Transverse colon (tissue), 4 donors: Measurements from ENCODE around the gene CLDN4. TPM values are rescaled to one million over a fixed set of nuclear protein-coding genes. Genes with fewer than 3 reads are reported as not detected.

Experiments
- DNase-seq: peaks from one replicate; pipeline ENCODE4 v3.0.0-alpha.2; 2019
- H3K27ac ChIP-seq, 4 donors: fragments of 200-600 bp; sonication (generic); 2 replicates each; pipeline ENCODE4 v1.5.1; 2016 to 2018; ENCODE audit warnings: inconsistent platforms in 4 of 4
- H3K27me3 ChIP-seq: fragments of 200-600 bp; sonication (generic); 2 replicates; pipeline ENCODE4 v1.5.1; 2017; ENCODE audit warnings: inconsistent platforms
- H3K36me3 ChIP-seq, 4 donors: fragments of 200-600 bp; sonication (generic); 2 replicates each; pipeline ENCODE4 v1.5.1; 2017 to 2019; ENCODE audit warnings: inconsistent platforms in 4 of 4
- H3K4me1 ChIP-seq, 4 donors: fragments of 200-600 bp; sonication (generic); 2 replicates each; pipeline ENCODE4 v1.5.1; 2017 to 2020; ENCODE audit warnings: inconsistent platforms in 4 of 4
- H3K4me3 ChIP-seq, 4 donors: fragments of 200-600 bp; sonication (generic); 1 replicate in 1 of 4; 2 replicates in 3 of 4; pipeline versions ENCODE4 v1.5.1 to v1.6.1; 2017 to 2019; ENCODE audit warnings: inconsistent platforms in 4 of 4
- H3K9me3 ChIP-seq, 2 donors: fragments of 200-600 bp; sonication (generic); 2 replicates each; pipeline ENCODE4 v1.5.1; 2017 to 2019; ENCODE audit warnings: inconsistent platforms in 2 of 2
- EP300 ChIP-seq: sonication (generic); formaldehyde crosslinking; IDR thresholded peaks from one replicate; pipeline ENCODE4 v1.6.1; 2017; ENCODE audit warnings: antibody characterized with exemption, low read depth
- POLR2A ChIP-seq: fragments of 450-650 bp; IDR thresholded peaks from one replicate; pipeline ENCODE4 v1.6.1; 2016; ENCODE audit warnings: antibody characterized with exemption, mild to moderate bottlenecking, moderate library complexity
- POLR2AphosphoS5 ChIP-seq, 3 donors: sonication (generic); formaldehyde crosslinking; IDR thresholded peaks; one replicate each; pipeline ENCODE4 v1.6.1; 2016; ENCODE audit warnings: antibody characterized with exemption in 3 of 3
- WGBS, 2 donors: methylation state at CpG; one replicate each; pipeline ENCODE4 v1.1.5; 2018; ENCODE audit warnings: low coverage in 1 of 2; 5-methylcytosine and 5-hydroxymethylcytosine counted together
- in situ Hi-C, 4 donors: fragments of 200-750 bp; cut with MboI; loops; one replicate each; pipeline versions ENCODE4 v1.15.0 to v1.15.1; 2017; ENCODE audit warnings: low sequenced_read_pairs in 3 of 4, low pct_ligation_motif_present in 1 of 4, low pct_unique_long_range_greater_than_20kb in 1 of 4
- intact Hi-C: fragments of 100-400 bp; cut with DNase I; formaldehyde crosslinking; loops from one replicate; pipeline ENCODE4 v1.15.1; 2023; ENCODE audit warnings: low total_unique reads
- total RNA-seq, 4 donors: library from RNA; depleted of rRNA; stranded (reverse); fragments of >200 nt; gene quantifications; one replicate each; pipeline ENCODE4 v1.1.0, GENCODE V29; 2016
- TF ChIP-seq, protein P1 (sequence below), 5 experiments: fragments of 200-600 bp in 3 of 5; fragments of 450-650 bp in 2 of 5; sonication (generic) in 3 of 5; IDR thresholded peaks; 1 replicate in 2 of 5; 2 replicates in 3 of 5; pipeline ENCODE4 v1.5.1; 2016 to 2017; ENCODE audit warnings: antibody characterized with exemption in 5 of 5, inconsistent platforms in 3 of 5, mild to moderate bottlenecking in 2 of 5, moderate library complexity in 1 of 5

The CLDN4 gene
- total RNA-seq, 4 donors from 2014 or later, result 555 to 1,122 (median 815) TPM

GRCh38 chr7:73839743-73840714 lies 9.2 kb downstream of the CLDN4 start:
- H3K4me1 ChIP-seq, result peaks cover 8 to 21% (median 11%) of the 10 kb centered on the region in 4 donors
- WGBS, 2 donors, result 92 to 94% methylated on average over 6 to 22 of the region's 22 CpGs

GRCh38 chr7:73840715-73841379 lies 10.1 kb downstream of the CLDN4 start:
- H3K4me1 ChIP-seq, result peaks cover 8 to 24% (median 11%) of the 10 kb centered on the region in 4 donors
- no peaks in the 10 kb centered on the region for H3K27me3 ChIP-seq
- H3K4me3 ChIP-seq, result no peak overlapping the region
- no peak for DNase-seq
- WGBS, 2 donors, result 92 to 93% methylated on average over 6 to 16 of the region's 16 CpGs
- in situ Hi-C loops (no loop called here), intact Hi-C loops (no loop called here)
- H3K27ac ChIP-seq, result no peak overlapping the region
- no peaks in the 10 kb centered on the region for H3K9me3 ChIP-seq
- TF ChIP-seq EP300, result no peak
- no peaks in the 10 kb centered on the region for H3K36me3 ChIP-seq

More at GRCh38 chr7:73839743-73840714, 9.2 kb downstream of the CLDN4 start:
- no peak for DNase-seq
- Histone ChIP-seq H3K36me3 (no peaks in the 10 kb centered on the region), H3K27me3 (no peaks in the 10 kb centered on the region), H3K9me3 (no peaks in the 10 kb centered on the region), H3K27ac (no peak overlapping the region), H3K4me3 (no peak overlapping the region)
- in situ Hi-C loops (no loop called here), intact Hi-C loops (no loop called here)
- TF ChIP-seq POLR2AphosphoS5 (IDR thresholded peaks at IDR 0.05) (no peak), POLR2A (no peak), EP300 (no peak)
- TF ChIP-seq, protein P1, sequence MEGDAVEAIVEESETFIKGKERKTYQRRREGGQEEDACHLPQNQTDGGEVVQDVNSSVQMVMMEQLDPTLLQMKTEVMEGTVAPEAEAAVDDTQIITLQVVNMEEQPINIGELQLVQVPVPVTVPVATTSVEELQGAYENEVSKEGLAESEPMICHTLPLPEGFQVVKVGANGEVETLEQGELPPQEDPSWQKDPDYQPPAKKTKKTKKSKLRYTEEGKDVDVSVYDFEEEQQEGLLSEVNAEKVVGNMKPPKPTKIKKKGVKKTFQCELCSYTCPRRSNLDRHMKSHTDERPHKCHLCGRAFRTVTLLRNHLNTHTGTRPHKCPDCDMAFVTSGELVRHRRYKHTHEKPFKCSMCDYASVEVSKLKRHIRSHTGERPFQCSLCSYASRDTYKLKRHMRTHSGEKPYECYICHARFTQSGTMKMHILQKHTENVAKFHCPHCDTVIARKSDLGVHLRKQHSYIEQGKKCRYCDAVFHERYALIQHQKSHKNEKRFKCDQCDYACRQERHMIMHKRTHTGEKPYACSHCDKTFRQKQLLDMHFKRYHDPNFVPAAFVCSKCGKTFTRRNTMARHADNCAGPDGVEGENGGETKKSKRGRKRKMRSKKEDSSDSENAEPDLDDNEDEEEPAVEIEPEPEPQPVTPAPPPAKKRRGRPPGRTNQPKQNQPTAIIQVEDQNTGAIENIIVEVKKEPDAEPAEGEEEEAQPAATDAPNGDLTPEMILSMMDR (IDR thresholded peaks at IDR 0.05), result no peak

DNA sequence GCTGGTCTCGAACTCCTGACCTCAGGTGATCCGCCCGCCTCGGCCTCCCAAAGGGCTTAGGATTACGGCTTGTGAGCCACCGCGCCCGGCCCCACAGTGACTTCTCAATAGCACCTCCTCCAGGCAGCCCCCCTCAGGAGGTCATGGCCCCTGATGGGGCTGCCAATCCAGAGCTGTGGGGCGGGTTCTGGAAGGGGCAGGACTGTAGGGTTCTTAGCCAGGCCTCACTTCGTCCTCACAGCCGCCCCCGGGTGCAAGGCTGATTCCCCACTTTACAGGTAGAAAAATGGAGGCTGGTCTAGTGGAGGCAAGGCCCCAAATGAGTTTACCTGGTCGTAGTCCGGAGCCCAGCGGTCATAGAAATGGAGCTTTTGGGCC lies 10.9 kb downstream of the CLDN4 start:
- Histone ChIP-seq H3K27ac (peak overlapping the region; percentile 69 to 84 (median 82)), H3K4me3 (peak overlapping the region; percentile 29 to 65 (median 52)), H3K36me3 (no peaks in the 10 kb centered on the region), H3K4me1 (peaks cover 8 to 24% (median 11%) of the 10 kb centered on the region in 4 donors), H3K27me3 (no peaks in the 10 kb centered on the region), H3K9me3 (no peaks in the 10 kb centered on the region)
- no peak for TF ChIP-seq POLR2A
- TF ChIP-seq POLR2AphosphoS5 (IDR thresholded peaks at IDR 0.05), result no peak
- DNase-seq, result peak; percentile 22
- in situ Hi-C loops (no loop called here), intact Hi-C loops (no loop called here)
- 55% methylated on average over 3 of the region's 15 CpGs; no CpG with 5 or more reads in 1 of the 2 donors for WGBS, 2 donors

- TF ChIP-seq POLR2A, result peak; percentile 89
- TF ChIP-seq, protein P1 (IDR thresholded peaks at IDR 0.05), result no peak
- peak; percentile 77 to 91 (median 86) for TF ChIP-seq POLR2AphosphoS5 (IDR thresholded peaks at IDR 0.05)
- intact Hi-C loops (no loop called here), in situ Hi-C loops (no loop called here)
- peak within 1 kb of the TSS; percentile 46 to 65 (median 58) for H3K4me3 ChIP-seq
- no peaks in the 10 kb centered on the region for H3K27me3 ChIP-seq
- 2 to 7% methylated on average over 12 to 38 of the region's 45 CpGs for WGBS, 2 donors
- DNase-seq, result peak; percentile 96
- no peaks in the 10 kb centered on the region for H3K36me3 ChIP-seq
- peaks cover 8 to 24% (median 11%) of the 10 kb centered on the region in 4 donors for H3K4me1 ChIP-seq
- no peaks in the 10 kb centered on the region for H3K9me3 ChIP-seq
- H3K27ac ChIP-seq, result peak within 1 kb of the TSS; percentile 81 to 84 (median 83)
These were observed 11.5 kb downstream of the CLDN4 start, which contains the start of gene METTL27 for GRCh38 chr7:73842067-73842976. METTL27 (minus strand) TSS chr7:73842516; CDS start chr7:73842140, 376 bp downstream.
